Neural cell (in vitro differentiated cells): ENCODE measurements around the gene CADPS2. TPM values are rescaled to one million over a fixed set of nuclear protein-coding genes. Genes with fewer than 3 reads are reported as not detected.

Experiments
- H2AFZ ChIP-seq: fragments of 200-600, 300-800 bp; sonication (generic), shearing (Covaris generic); 2 replicates; pipeline ENCODE4 v1.6.0; 2014; ENCODE audit warnings: low read depth, mild to moderate bottlenecking, antibody characterized with exemption, low read length, moderate library complexity
- H3F3A ChIP-seq: fragments of 200-600 bp; shearing (Covaris generic); 2 replicates; pipeline ENCODE4 v1.6.1; 2016; ENCODE audit warnings: mild to moderate bottlenecking, moderate library complexity, mixed read lengths, antibody characterized with exemption, low read length; ENCODE audit not compliant: insufficient read depth, poor library complexity, severe bottlenecking
- H3K27ac ChIP-seq: fragments of 200-600, 300-800 bp; sonication (generic), shearing (Covaris generic); 2 replicates; pipeline ENCODE4 v1.5.1; 2014; ENCODE audit warnings: mild to moderate bottlenecking, low read length, moderate library complexity
- H3K27me3 ChIP-seq: fragments of 300-800, 200-600 bp; sonication (generic), shearing (Covaris generic); 2 replicates; pipeline ENCODE4 v1.6.0; 2014; ENCODE audit warnings: mild to moderate bottlenecking, low read depth, low read length, moderate library complexity; ENCODE audit not compliant: insufficient read depth
- H3K36me3 ChIP-seq: fragments of 300-800, 200-600 bp; sonication (generic), shearing (Covaris generic); 2 replicates; pipeline ENCODE4 v1.5.1; 2014; ENCODE audit warnings: mild to moderate bottlenecking, antibody characterized with exemption, low read length, moderate library complexity; ENCODE audit not compliant: insufficient read depth
- H3K4me2 ChIP-seq: fragments of 300-800, 200-600 bp; sonication (generic), shearing (Covaris generic); 2 replicates; pipeline ENCODE4 v1.6.0; 2014; ENCODE audit warnings: mild to moderate bottlenecking, low read length
- H3K4me3 ChIP-seq: fragments of 300-800, 200-600 bp; sonication (generic), shearing (Covaris generic); 2 replicates; pipeline ENCODE4 v1.5.1; 2014; ENCODE audit warnings: mild to moderate bottlenecking, low read length, moderate library complexity
- H3K79me2 ChIP-seq: fragments of 200-600 bp; shearing (Covaris generic); replicated peaks from 2 replicates; pipeline ENCODE4 v1.6.0; 2014; ENCODE audit warnings: mild to moderate bottlenecking, low read length, moderate library complexity; ENCODE audit not compliant: insufficient read depth
- H3K9ac ChIP-seq: fragments of 300-800, 200-600 bp; sonication (generic), shearing (Covaris generic); 2 replicates; pipeline ENCODE4 v1.6.1; 2016; ENCODE audit warnings: mild to moderate bottlenecking, low read length, mixed read lengths
- H3K9me2 ChIP-seq: fragments of 200-600 bp; shearing (Covaris generic); 2 replicates; pipeline ENCODE4 v1.6.1; 2016; ENCODE audit warnings: mild to moderate bottlenecking, low read length, mixed read lengths; ENCODE audit not compliant: insufficient read depth
- H3K9me3 ChIP-seq: fragments of 200-600, 300-800 bp; sonication (generic), shearing (Covaris generic); 2 replicates; pipeline ENCODE4 v1.6.1; 2016; ENCODE audit warnings: mild to moderate bottlenecking, mixed run types, low read length, moderate library complexity, mixed read lengths
- H4K20me1 ChIP-seq: fragments of 200-600 bp; shearing (Covaris generic); 2 replicates; pipeline ENCODE4 v1.6.1; 2016; ENCODE audit warnings: mild to moderate bottlenecking, mixed run types; ENCODE audit not compliant: insufficient read depth
- CTCF ChIP-seq: fragments of 450-650 bp; IDR thresholded peaks from 2 replicates; pipeline ENCODE4 v1.5.1; 2014; ENCODE audit warnings: antibody characterized with exemption, mild to moderate bottlenecking, moderate library complexity; ENCODE audit not compliant: poor library complexity, severe bottlenecking
- EP300 ChIP-seq: fragments of 450-650 bp; conservative IDR thresholded peaks from 2 replicates; pipeline ENCODE4 v1.6.1; 2014; ENCODE audit warnings: antibody characterized with exemption, mild to moderate bottlenecking, moderate library complexity; ENCODE audit not compliant: poor library complexity, severe bottlenecking
- EZH2 ChIP-seq: fragments of 200-600, 300-800 bp; shearing (Covaris generic), sonication (generic); IDR thresholded peaks from 2 replicates; pipeline ENCODE4 v1.6.1; 2014; ENCODE audit warnings: antibody characterized with exemption, low read length, borderline replicate concordance, mild to moderate bottlenecking; ENCODE audit not compliant: insufficient read depth, poor library complexity, severe bottlenecking
- MXI1 ChIP-seq: fragments of 450-650 bp; conservative IDR thresholded peaks from 2 replicates; pipeline ENCODE4 v1.6.1; 2014; ENCODE audit warnings: antibody characterized with exemption, mild to moderate bottlenecking; ENCODE audit not compliant: poor library complexity, severe bottlenecking
- POLR2AphosphoS5 ChIP-seq: IDR thresholded peaks from 2 replicates; pipeline ENCODE4 v1.6.1; 2012
- RAD21 ChIP-seq: fragments of 450-650 bp; conservative IDR thresholded peaks from 2 replicates; pipeline ENCODE4 v1.6.1; 2014; ENCODE audit warnings: antibody characterized with exemption, mild to moderate bottlenecking, moderate library complexity
- REST ChIP-seq: IDR thresholded peaks from 2 replicates; pipeline ENCODE4 v1.6.1; 2012; ENCODE audit warnings: borderline replicate concordance
- SMC3 ChIP-seq: fragments of 450-650 bp; conservative IDR thresholded peaks from 2 replicates; pipeline ENCODE4 v1.6.1; 2014; ENCODE audit warnings: antibody characterized with exemption, mild to moderate bottlenecking, moderate library complexity; ENCODE audit not compliant: poor library complexity
- TAF1 ChIP-seq: IDR thresholded peaks from 2 replicates; pipeline ENCODE4 v1.6.1; 2012; ENCODE audit warnings: low read depth
- polyA plus RNA-seq: library from polyadenylated mRNA; depleted of rRNA; stranded (reverse); fragments of >200 nt; gene quantifications from 2 replicates; pipeline ENCODE4 v1.2.3, GENCODE V29; 2014

Gene CADPS2
- polyA plus RNA-seq, 1 donor from 2014 or later, result 5.9 TPM

DNA sequence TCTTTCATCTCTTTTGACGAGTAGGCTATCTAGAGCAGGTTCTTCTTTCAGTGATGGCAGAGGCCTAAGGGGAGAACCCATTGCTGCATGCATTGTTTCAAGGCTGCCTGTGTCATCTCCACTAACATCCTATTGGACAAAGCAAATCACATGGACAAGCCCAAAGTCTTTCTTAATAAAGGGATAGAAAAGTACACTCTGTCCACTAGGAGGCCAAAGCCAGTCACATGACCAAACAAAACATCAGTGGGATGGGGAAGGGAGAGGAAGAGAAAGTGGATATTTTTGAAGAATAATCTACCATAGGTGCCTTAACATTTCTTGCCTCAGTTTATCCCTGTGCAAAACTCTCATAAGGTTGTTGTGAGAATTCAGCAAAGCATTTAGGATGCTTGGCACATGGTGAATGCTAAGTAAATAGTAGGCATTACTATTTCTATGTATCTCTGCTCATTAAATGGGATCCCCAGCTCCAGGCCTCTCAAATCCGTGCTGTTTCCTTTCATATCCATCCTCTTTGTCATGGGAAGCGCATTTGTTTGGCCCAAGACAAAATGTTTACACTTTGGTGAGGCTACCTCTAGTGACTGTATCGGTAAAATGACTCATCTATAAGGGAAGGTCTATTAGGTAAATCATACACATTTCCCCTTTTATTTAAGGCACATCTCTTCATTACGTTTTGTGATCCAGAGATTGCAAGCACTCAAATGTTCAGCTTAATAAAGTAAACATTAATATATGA, 16.7 kb upstream of the CADPS2 start:
- no peaks in the 10 kb centered on the region for H4K20me1 ChIP-seq
- H3K4me2 ChIP-seq, result no peak overlapping the region
- no peak for TF ChIP-seq REST
- no peak for TF ChIP-seq EZH2
- no peak for TF ChIP-seq MXI1
- no peak for TF ChIP-seq EP300
- TF ChIP-seq SMC3, result no peak
- no peak for TF ChIP-seq TAF1
- TF ChIP-seq CTCF, result no peak
- no peak for TF ChIP-seq RAD21
- TF ChIP-seq POLR2AphosphoS5, result no peak
- H3K9me3 ChIP-seq, result no peaks in the 10 kb centered on the region
- no peaks in the 10 kb centered on the region for H3F3A ChIP-seq
- H3K9ac ChIP-seq, result no peak overlapping the region
- H3K27me3 ChIP-seq, result no peaks in the 10 kb centered on the region
- no peaks in the 10 kb centered on the region for H3K9me2 ChIP-seq
- H3K27ac ChIP-seq, result no peak overlapping the region
- H3K36me3 ChIP-seq, result no peaks in the 10 kb centered on the region
- no peak overlapping the region for H3K4me3 ChIP-seq
- H2AFZ ChIP-seq, result no peak overlapping the region
- H3K79me2 ChIP-seq, result no peaks in the 10 kb centered on the region

- no peaks in the 10 kb centered on the region for H3K36me3 ChIP-seq
- no peak overlapping the region for H2AFZ ChIP-seq
- H3K9me2 ChIP-seq, result no peaks in the 10 kb centered on the region
- no peaks in the 10 kb centered on the region for H3F3A ChIP-seq
- no peak overlapping the region for H3K4me3 ChIP-seq
- H3K4me2 ChIP-seq, result no peak overlapping the region
- no peaks in the 10 kb centered on the region for H3K79me2 ChIP-seq
- H3K27me3 ChIP-seq, result no peaks in the 10 kb centered on the region
- TF ChIP-seq EP300 (no peak), POLR2AphosphoS5 (no peak), REST (no peak), EZH2 (no peak), TAF1 (no peak), CTCF (no peak), MXI1 (no peak), SMC3 (no peak), RAD21 (no peak)
- H3K9me3 ChIP-seq, result no peaks in the 10 kb centered on the region
- H3K9ac ChIP-seq, result no peak overlapping the region
- H4K20me1 ChIP-seq, result no peaks in the 10 kb centered on the region
- no peak overlapping the region for H3K27ac ChIP-seq
Observed at GRCh38 chr7:122901250-122901649, 15.0 kb upstream of the CADPS2 start.
